ENCODE data around the gene ATP6AP1.

- TF ChIP-seq CTCF (conservative IDR thresholded peaks at IDR 0.05) (no peak), EZH2 (IDR thresholded peaks at IDR 0.05; ENCODE audit: low read depth) (no peak)
Measured at GRCh38 chrX:154450312-154450711, 21.8 kb downstream of the ATP6AP1 start.
